Activated B cell treated with CpG ODN at 0.5 μM for 24 hours (primary cell): ENCODE results near the gene TTBK1. TPM values are rescaled to one million over a fixed set of nuclear protein-coding genes. Genes with fewer than 3 reads are reported as not detected.

Experiments used
- ATAC-seq: fragments of 200-7000 bp; cut with Tn5 transposase; one replicate; pipeline ENCODE4 v1.10.0; 2021; ENCODE audit warnings: low read depth, mild to moderate bottlenecking, moderate library complexity
- CTCF ChIA-PET: fragments of 350-600 bp; sonication (Branson Sonifier 250); formaldehyde crosslinking; loops from one replicate; lab custom pipeline; 2021; ENCODE audit warnings: antibody characterized with exemption; lab: Charles Lee
- POLR2A ChIA-PET: fragments of 350-600 bp; sonication (Branson Sonifier 250); formaldehyde crosslinking; loops from one replicate; lab custom pipeline; 2021; ENCODE audit warnings: antibody characterized with exemption; lab: Charles Lee
- DNase-seq: peaks from one replicate; pipeline ENCODE4 v3.0.0; 2022
- H3K27ac Mint-ChIP-seq: one replicate; pipeline ENCODE4 v1.8.0; 2020; ENCODE audit warnings: mixed read lengths
- H3K27me3 Mint-ChIP-seq: one replicate; pipeline ENCODE4 v1.8.0; 2021; ENCODE audit warnings: mixed read lengths
- H3K36me3 Mint-ChIP-seq: one replicate; pipeline ENCODE4 v1.8.0; 2021; ENCODE audit warnings: low read depth, mixed read lengths
- H3K4me1 Mint-ChIP-seq: one replicate; pipeline ENCODE4 v1.8.0; 2021; ENCODE audit warnings: mixed read lengths
- H3K4me3 Mint-ChIP-seq: one replicate; pipeline ENCODE4 v1.8.0; 2020; ENCODE audit warnings: mild to moderate bottlenecking, mixed read lengths
- H3K9me3 Mint-ChIP-seq: one replicate; pipeline ENCODE4 v1.8.0; 2020; ENCODE audit warnings: mixed read lengths
- intact Hi-C: fragments of 100-400 bp; cut with micrococcal nuclease; formaldehyde crosslinking; loops from one replicate; pipeline ENCODE4 v1.15.1; 2024
- total RNA-seq: library from RNA; stranded (reverse); gene quantifications from 2 replicates; pipeline ENCODE4 v1.2.3, GENCODE V29; 2022
- TF ChIP-seq, protein P1 (sequence below): fragments of 200-600 bp; IDR thresholded peaks from one replicate; pipeline ENCODE4 v1.8.0; 2022; ENCODE audit warnings: antibody characterized with exemption, mild to moderate bottlenecking

Gene TTBK1
- total RNA-seq, 1 donor from 2014 or later = 0.13 TPM

DNA sequence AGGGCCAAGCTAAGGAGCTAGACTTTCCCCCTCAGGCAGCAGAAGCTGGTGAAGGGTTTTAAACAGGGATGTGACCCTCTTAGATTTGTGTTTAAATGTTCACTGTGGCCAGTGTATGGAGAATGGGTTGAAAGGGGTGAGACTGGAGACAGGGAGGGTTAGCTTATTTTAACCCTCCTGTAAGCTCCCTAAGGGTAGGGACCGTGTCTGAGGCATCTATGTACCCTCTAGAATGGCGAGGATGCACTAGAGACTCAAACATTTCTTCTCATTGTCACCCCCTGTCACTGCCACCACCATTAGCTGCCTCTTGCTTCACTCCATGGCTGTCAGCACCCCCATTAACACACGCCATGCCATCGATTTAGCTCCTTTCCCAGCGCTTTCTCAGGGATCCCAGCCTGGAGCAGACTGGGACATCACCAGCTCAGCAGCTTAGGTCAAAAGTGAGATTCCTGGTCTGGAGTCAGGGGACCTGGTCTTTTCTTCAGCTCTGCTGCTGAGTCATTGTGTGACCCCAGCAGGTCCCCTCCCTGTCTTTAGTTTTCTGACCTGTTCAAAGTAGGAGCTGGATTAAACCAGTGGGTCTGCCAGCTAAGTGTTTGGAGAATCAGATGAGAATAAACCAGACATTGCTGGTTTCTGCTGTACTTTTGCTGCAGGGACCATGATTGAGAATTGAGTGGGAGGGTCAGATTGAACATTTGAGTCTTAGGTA, 53.7 kb downstream of the TTBK1 start:
- CTCF ChIA-PET = interaction anchor here (1.2 to 2.5 kb wide), 3 partner anchors 11 to 101 kb away, joined by 4 to 13 read pairs (median 4); partner anchors contain the start of gene CRIP3
- no peak overlapping the region for H3K4me3 Mint-ChIP-seq
- ATAC-seq (no peak), DNase-seq (no peak)
- H3K9me3 Mint-ChIP-seq = no peaks in the 10 kb centered on the region
- POLR2A ChIA-PET = interaction anchor here (1.2 kb wide), 1 partner anchor 12 kb away, joined by 5 read pairs; the partner anchor contains the start of gene CRIP3
- intact Hi-C loops = no loop called here
- peaks cover 2% of the 10 kb centered on the region for H3K27me3 Mint-ChIP-seq
- TF ChIP-seq, protein P1, sequence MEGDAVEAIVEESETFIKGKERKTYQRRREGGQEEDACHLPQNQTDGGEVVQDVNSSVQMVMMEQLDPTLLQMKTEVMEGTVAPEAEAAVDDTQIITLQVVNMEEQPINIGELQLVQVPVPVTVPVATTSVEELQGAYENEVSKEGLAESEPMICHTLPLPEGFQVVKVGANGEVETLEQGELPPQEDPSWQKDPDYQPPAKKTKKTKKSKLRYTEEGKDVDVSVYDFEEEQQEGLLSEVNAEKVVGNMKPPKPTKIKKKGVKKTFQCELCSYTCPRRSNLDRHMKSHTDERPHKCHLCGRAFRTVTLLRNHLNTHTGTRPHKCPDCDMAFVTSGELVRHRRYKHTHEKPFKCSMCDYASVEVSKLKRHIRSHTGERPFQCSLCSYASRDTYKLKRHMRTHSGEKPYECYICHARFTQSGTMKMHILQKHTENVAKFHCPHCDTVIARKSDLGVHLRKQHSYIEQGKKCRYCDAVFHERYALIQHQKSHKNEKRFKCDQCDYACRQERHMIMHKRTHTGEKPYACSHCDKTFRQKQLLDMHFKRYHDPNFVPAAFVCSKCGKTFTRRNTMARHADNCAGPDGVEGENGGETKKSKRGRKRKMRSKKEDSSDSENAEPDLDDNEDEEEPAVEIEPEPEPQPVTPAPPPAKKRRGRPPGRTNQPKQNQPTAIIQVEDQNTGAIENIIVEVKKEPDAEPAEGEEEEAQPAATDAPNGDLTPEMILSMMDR = no peak
- no peak overlapping the region for H3K27ac Mint-ChIP-seq
- peaks cover 4% of the 10 kb centered on the region for H3K4me1 Mint-ChIP-seq
- no peaks in the 10 kb centered on the region for H3K36me3 Mint-ChIP-seq

DNA sequence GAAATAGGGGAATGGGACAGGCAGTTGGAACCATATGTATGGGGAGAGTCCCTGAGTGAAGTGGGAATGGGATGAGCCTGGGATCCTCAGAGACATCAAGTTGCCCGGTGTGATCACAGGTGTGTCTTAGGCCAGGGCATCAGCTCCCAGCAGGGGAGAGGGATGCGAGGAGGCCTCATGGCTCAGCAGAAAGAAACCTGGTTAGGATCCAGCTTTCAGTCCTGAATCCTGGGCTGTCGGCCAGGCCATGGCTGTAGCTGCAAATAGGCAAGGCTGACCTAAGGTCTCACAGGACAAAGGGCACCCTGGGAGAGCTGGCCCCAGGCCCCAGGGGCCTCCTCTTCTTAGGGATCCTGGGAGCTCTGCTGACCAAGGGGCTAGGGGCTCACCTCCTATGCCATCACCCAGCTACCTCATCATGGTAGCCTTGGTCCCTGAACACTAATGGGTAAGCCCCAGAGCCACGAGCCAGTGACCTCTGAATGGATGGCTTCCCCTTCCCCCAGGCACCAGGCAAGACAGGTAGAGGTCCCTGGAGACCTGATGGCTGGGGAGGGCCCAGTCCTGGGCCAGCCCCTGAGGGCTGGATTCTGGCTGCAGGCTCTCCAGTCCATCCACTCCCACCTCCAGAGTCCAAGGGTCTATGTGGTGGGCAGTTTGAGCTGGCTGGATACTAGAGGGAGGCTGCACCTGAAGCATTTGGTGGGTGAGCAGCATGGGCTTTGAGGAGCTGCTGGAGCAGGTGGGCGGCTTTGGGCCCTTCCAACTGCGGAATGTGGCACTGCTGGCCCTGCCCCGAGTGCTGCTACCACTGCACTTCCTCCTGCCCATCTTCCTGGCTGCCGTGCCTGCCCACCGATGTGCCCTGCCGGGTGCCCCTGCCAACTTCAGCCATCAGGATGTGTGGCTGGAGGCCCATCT, 54.6 kb downstream of the TTBK1 start, which contains the start of gene SLC22A7:
Gene SLC22A7, plus strand, starts transcription at position 617 of the 921 bp plus-strand sequence. Its CDS starts 99 bp downstream, at position 716.
- POLR2A ChIA-PET = interaction anchor here (0.6 kb wide), 1 partner anchor 272 kb away, joined by 3 read pairs; no protein-coding TSS in a partner anchor
- H3K4me1 Mint-ChIP-seq = peaks cover 4% of the 10 kb centered on the region
- no peaks in the 10 kb centered on the region for H3K36me3 Mint-ChIP-seq
- CTCF ChIA-PET = interaction anchor here (2.1 to 2.5 kb wide), 2 partner anchors 10 to 100 kb away, joined by 4 to 13 read pairs; partner anchors contain the start of gene CRIP3
- peaks cover 2% of the 10 kb centered on the region for H3K27me3 Mint-ChIP-seq
- DNase-seq (no peak), ATAC-seq (no peak)
- H3K4me3 Mint-ChIP-seq = no peak within 1 kb of the TSS
- H3K27ac Mint-ChIP-seq = no peak within 1 kb of the TSS
- TF ChIP-seq, protein P1 = no peak
- no peaks in the 10 kb centered on the region for H3K9me3 Mint-ChIP-seq
- intact Hi-C loops = no loop called here

DNA sequence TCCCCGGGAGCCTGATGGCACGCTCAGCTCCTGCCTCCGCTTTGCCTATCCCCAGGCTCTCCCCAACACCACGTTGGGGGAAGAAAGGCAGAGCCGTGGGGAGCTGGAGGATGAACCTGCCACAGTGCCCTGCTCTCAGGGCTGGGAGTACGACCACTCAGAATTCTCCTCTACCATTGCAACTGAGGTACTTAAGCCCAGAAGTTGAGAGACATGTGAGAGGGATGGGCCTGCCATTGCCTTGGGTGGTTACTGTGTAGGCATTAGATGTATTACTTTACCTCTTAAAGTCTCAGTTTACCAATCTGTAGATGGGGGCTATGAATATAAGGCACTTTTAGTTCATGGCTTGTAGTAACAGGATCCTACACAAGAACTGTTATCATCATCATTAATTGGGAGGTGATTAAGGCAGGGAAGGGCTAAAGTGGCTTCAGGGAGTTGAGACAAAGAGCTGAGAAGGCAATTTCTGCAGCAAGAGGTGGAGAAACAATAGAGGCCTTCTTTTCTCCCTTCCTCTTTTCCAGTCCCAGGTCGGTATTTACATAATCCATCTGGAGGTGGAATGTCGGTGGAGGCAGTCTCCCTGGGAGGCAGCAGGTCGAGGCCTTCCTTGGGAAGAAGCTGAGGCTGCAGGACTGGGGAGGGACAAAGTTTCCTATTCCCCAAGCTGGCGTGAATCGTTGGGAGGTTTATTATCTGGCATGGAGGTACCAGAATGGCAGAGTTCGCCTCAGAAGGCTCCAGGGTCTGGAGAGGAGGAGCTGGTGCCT, 55.5 kb downstream of the TTBK1 start:
- ATAC-seq = no peak
- Mint-ChIP-seq H3K36me3 (no peaks in the 10 kb centered on the region), H3K4me3 (no peak overlapping the region), H3K4me1 (peaks cover 4% of the 10 kb centered on the region), H3K27ac (no peak overlapping the region), H3K9me3 (no peaks in the 10 kb centered on the region), H3K27me3 (peaks cover 2% of the 10 kb centered on the region)
- DNase-seq = no peak
- TF ChIP-seq, protein P1 = no peak
- ChIA-PET CTCF (interaction anchor here (1.7 to 2.5 kb wide), 3 partner anchors 9 to 99 kb away, joined by 4 to 13 read pairs (median 8); partner anchors contain the start of gene CRIP3), POLR2A (interaction anchor here (0.5 to 1.3 kb wide), 2 partner anchors 24 to 51 kb away, joined by 3 to 4 read pairs; no protein-coding TSS in a partner anchor)
- intact Hi-C loops = no loop called here

DNA sequence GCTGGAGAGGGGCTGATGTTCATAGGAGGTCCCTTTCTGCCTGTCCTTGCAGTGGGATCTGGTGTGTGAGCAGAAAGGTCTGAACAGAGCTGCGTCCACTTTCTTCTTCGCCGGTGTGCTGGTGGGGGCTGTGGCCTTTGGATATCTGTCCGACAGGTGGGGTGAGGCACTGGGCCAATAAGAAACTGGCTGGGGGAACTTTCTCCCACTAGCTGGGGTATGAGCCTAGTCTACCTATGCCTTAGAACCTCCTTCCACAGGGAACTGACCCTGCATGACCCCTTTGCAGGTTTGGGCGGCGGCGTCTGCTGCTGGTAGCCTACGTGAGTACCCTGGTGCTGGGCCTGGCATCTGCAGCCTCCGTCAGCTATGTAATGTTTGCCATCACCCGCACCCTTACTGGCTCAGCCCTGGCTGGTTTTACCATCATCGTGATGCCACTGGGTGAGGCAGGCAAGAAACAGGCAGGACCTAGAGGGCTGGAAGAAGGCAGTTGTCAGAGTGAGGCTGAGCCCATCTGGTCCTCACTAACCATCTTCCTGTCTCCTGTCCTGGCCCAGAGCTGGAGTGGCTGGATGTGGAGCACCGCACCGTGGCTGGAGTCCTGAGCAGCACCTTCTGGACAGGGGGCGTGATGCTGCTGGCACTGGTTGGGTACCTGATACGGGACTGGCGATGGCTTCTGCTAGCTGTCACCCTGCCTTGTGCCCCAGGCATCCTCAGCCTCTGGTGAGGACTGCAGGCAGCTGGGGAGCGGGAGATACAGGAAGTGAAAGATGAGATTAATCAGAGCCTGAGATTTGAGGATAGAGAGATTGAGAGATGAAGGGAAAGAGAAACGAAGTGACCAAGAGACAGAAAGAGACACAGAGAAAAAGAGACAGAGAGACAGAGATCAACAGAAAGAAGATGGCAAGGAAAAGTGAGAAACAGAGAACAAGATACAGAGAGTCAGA, 56.3 kb downstream of the TTBK1 start:
- Mint-ChIP-seq H3K9me3 (no peaks in the 10 kb centered on the region), H3K27ac (no peak overlapping the region), H3K27me3 (peaks cover 2% of the 10 kb centered on the region), H3K4me1 (peaks cover 4% of the 10 kb centered on the region), H3K4me3 (no peak overlapping the region), H3K36me3 (no peaks in the 10 kb centered on the region)
- intact Hi-C loops = no loop called here
- ATAC-seq = no peak
- ChIA-PET POLR2A (interaction anchor here (0.5 to 1.3 kb wide), 3 partner anchors 23 to 50 kb away, joined by 3 to 7 read pairs (median 4); no protein-coding TSS in a partner anchor), CTCF (interaction anchor here (1.7 kb wide), 1 partner anchor 9 kb away, joined by 8 read pairs; the partner anchor contains the start of gene CRIP3)
- no peak for DNase-seq
- TF ChIP-seq, protein P1 = no peak
